Endothelial cell of umbilical vein (primary cell): ENCODE data around the gene KCNF1. TPM values are rescaled to one million over a fixed set of nuclear protein-coding genes. Genes with fewer than 3 reads are reported as not detected.

Source experiments
- BruUV-seq: library from RNA; stranded (reverse); fragments of 400-500 nt; replicated peaks from 2 replicates; lab custom pipeline; 2021; lab: Mats Ljungman, UMichigan
- CTCF ChIA-PET: fragments of 300-600, 350-600 bp; sonication (Branson Sonifier 250); formaldehyde crosslinking; loops from one replicate; lab custom pipeline; 2021; ENCODE audit warnings: antibody characterized with exemption, inconsistent platforms; lab: Charles Lee
- POLR2A ChIA-PET: fragments of 300-600, 350-600 bp; sonication (Branson Sonifier 250); formaldehyde crosslinking; loops from one replicate; lab custom pipeline; 2021; ENCODE audit warnings: antibody characterized with exemption, inconsistent platforms; lab: Charles Lee
- DNase-seq: peaks from one replicate; pipeline ENCODE4 v3.0.0-alpha.2; 2011; ENCODE audit warnings: low read depth, low spot score
- FAIRE-seq: peaks from 2 replicates; lab custom pipeline; 2011; peaks lifted over from hg19 to GRCh38; lab: Jason Lieb, UNC
- H2AFZ ChIP-seq: 2 replicates; pipeline ENCODE4 v1.6.0; 2012; ENCODE audit warnings: low read depth, low read length, control low read depth, inconsistent platforms
- H3K27ac ChIP-seq: 2 replicates; pipeline ENCODE4 v1.5.1; 2011; ENCODE audit warnings: low read depth, mild to moderate bottlenecking, control low read depth, low read length, moderate library complexity; ENCODE audit not compliant: insufficient read depth
- H3K27me3 ChIP-seq, 2 experiments: 2 replicates each; pipeline versions ENCODE4 v1.6.0 to v1.6.1; 2011; ENCODE audit warnings: low read length in 2 of 2, mixed read lengths in 1 of 2; ENCODE audit not compliant: control insufficient read depth in 2 of 2, insufficient read depth in 2 of 2
- H3K36me3 ChIP-seq, 2 experiments: 2 replicates in 1 of 2; 3 replicates in 1 of 2; pipeline ENCODE4 v1.5.1; 2011; ENCODE audit warnings: low read length in 2 of 2, mild to moderate bottlenecking in 1 of 2, moderate library complexity in 1 of 2; ENCODE audit not compliant: control insufficient read depth in 2 of 2, insufficient read depth in 2 of 2; ENCODE audit errors: extremely low read depth in 1 of 2
- H3K4me1 ChIP-seq: 3 replicates; pipeline ENCODE4 v1.5.1; 2011; ENCODE audit warnings: mild to moderate bottlenecking, low read length; ENCODE audit not compliant: control insufficient read depth, insufficient read depth; ENCODE audit errors: extremely low read depth
- H3K4me2 ChIP-seq: 2 replicates; pipeline ENCODE4 v1.6.1; 2011; ENCODE audit warnings: low read length, control low read depth, mixed read lengths; ENCODE audit not compliant: insufficient read depth
- H3K4me3 ChIP-seq, 3 experiments: fragments of 200-600 bp in 1 of 3; sonication (generic), shearing (Covaris generic) in 1 of 3; replicated peaks in 1 of 3; 2 replicates each; pipeline ENCODE4 v1.5.1; 2011 to 2016; ENCODE audit warnings: control low read depth in 3 of 3, low read length in 3 of 3, mild to moderate bottlenecking in 2 of 3, inconsistent platforms in 1 of 3, low read depth in 1 of 3, moderate library complexity in 1 of 3; ENCODE audit not compliant: insufficient read depth in 1 of 3
- H3K79me2 ChIP-seq: 2 replicates; pipeline ENCODE4 v1.6.0; 2012; ENCODE audit warnings: low read length, inconsistent platforms; ENCODE audit not compliant: control insufficient read depth, insufficient read depth
- H3K9ac ChIP-seq: replicated peaks from 2 replicates; pipeline ENCODE3; 2011; ENCODE audit warnings: low read length, control low read depth; ENCODE audit not compliant: insufficient read depth; ENCODE audit errors: extremely low read depth
- H3K9me1 ChIP-seq: replicated peaks from 3 replicates; pipeline ENCODE4 v1.6.0; 2011; ENCODE audit warnings: mild to moderate bottlenecking, low read length; ENCODE audit not compliant: control insufficient read depth, insufficient read depth; ENCODE audit errors: extremely low read depth
- H3K9me3 ChIP-seq: replicated peaks from 2 replicates; pipeline ENCODE4 v1.5.1; 2012; ENCODE audit warnings: low read length, inconsistent platforms; ENCODE audit not compliant: control insufficient read depth, insufficient read depth
- H4K20me1 ChIP-seq: replicated peaks from 2 replicates; pipeline ENCODE3; 2011; ENCODE audit warnings: mild to moderate bottlenecking, low read length; ENCODE audit not compliant: control insufficient read depth, insufficient read depth; ENCODE audit errors: extremely low read depth
- EZH2 ChIP-seq: IDR thresholded peaks from 2 replicates; pipeline ENCODE4 v1.6.1; 2012; ENCODE audit warnings: borderline replicate concordance, low read depth, mild to moderate bottlenecking, moderate library complexity, low read length, inconsistent platforms; ENCODE audit not compliant: severe bottlenecking
- FOS ChIP-seq: IDR thresholded peaks from 2 replicates; pipeline ENCODE4 v1.6.1; 2011; ENCODE audit warnings: mild to moderate bottlenecking, low read length, moderate library complexity, borderline replicate concordance; ENCODE audit not compliant: insufficient read depth
- GATA2 ChIP-seq: IDR thresholded peaks from 2 replicates; pipeline ENCODE4 v1.7.0; 2011; ENCODE audit warnings: low read depth, mild to moderate bottlenecking, moderate library complexity, mixed read lengths, low read length; ENCODE audit not compliant: insufficient read length, insufficient read depth
- JUN ChIP-seq: IDR thresholded peaks from 2 replicates; pipeline ENCODE4 v1.6.1; 2011; ENCODE audit warnings: borderline replicate concordance, low read depth; ENCODE audit not compliant: insufficient read length, insufficient read depth
- MYC ChIP-seq: IDR thresholded peaks from one replicate; pipeline ENCODE4 v1.6.1; 2011; ENCODE audit warnings: mild to moderate bottlenecking, low read depth, low read length
- POLR2A ChIP-seq: IDR thresholded peaks from 2 replicates; pipeline ENCODE4 v1.6.1; 2012; ENCODE audit warnings: low read depth, mild to moderate bottlenecking, control low read depth, low read length
- POLR2AphosphoS5 ChIP-seq: IDR thresholded peaks from 2 replicates; pipeline ENCODE4 v1.6.1; 2012; ENCODE audit warnings: low read depth, mild to moderate bottlenecking, control low read depth, low read length, moderate library complexity; ENCODE audit not compliant: insufficient read depth
- dilution Hi-C: fragments of 300-500 bp; cut with MboI; formaldehyde crosslinking; loops from one replicate; pipeline ENCODE4 v1.15.0; 2019; ENCODE audit warnings: low sequenced_read_pairs; ENCODE audit not compliant: extremely low pct_ligation_motif_present
- intact Hi-C: fragments of 100-400 bp; cut with micrococcal nuclease; formaldehyde crosslinking; loops from one replicate; pipeline ENCODE4 v1.10.0; 2022
- polyA plus RNA-seq, 4 experiments: library from polyadenylated mRNA; depleted of rRNA in 3 of 4; stranded (reverse) in 3 of 4; unstranded in 1 of 4; fragments of >200 nt; gene quantifications; 2 replicates each; pipeline versions ENCODE4 v1.2.1 to v1.2.3, GENCODE V29; 2011 to 2012; ENCODE audit warnings: missing spikeins in 1 of 4
- total RNA-seq: library from RNA; stranded (reverse); gene quantifications from 2 replicates; pipeline ENCODE4 v1.2.3, GENCODE V29; 2021
- TF ChIP-seq, protein P1 (sequence below): IDR thresholded peaks from 2 replicates; pipeline ENCODE4 v1.6.1; 2011; ENCODE audit not compliant: insufficient read depth, insufficient read length
- TF ChIP-seq, protein P2 (sequence below), 2 donors: IDR thresholded peaks; 1 replicate in 1 of 2; 2 replicates in 1 of 2; pipeline ENCODE4 v1.5.1; 2011; ENCODE audit warnings: low read length in 2 of 2, mild to moderate bottlenecking in 2 of 2, moderate library complexity in 2 of 2, control low read depth in 1 of 2, inconsistent platforms in 1 of 2, low read depth in 1 of 2; ENCODE audit not compliant: insufficient read depth in 1 of 2; ENCODE audit errors: extremely low read depth in 1 of 2

KCNF1 gene
- total and polyA plus RNA-seq, 2 donors (not counting 3 experiments of a cell fraction or from before 2014, with no cell fraction given), result 0.23 to 0.42 TPM

- Histone ChIP-seq H3K4me2 (no peak overlapping the region), H2AFZ (no peak overlapping the region), H3K4me3 (no peak overlapping the region), H4K20me1 (no peaks in the 10 kb centered on the region), H3K27ac (no peak overlapping the region), H3K79me2 (no peaks in the 10 kb centered on the region), H3K27me3 (peaks cover 2 to 3% of the 10 kb centered on the region in 2 experiments), H3K9me3 (no peaks in the 10 kb centered on the region), H3K36me3 (no peaks in the 10 kb centered on the region), H3K9ac (no peak overlapping the region), H3K9me1 (no peaks in the 10 kb centered on the region), H3K4me1 (no peaks in the 10 kb centered on the region)
- DNase-seq, result no peak
- ChIA-PET POLR2A (no interaction called here), CTCF (no interaction called here)
- no TSS peak for BruUV-seq
- intact Hi-C loops (no loop called here), dilution Hi-C loops (no loop called here)
- FAIRE-seq, result no peak
- no peak for TF ChIP-seq POLR2A
- TF ChIP-seq MYC, result no peak
- TF ChIP-seq JUN, result no peak
- TF ChIP-seq FOS, result no peak
- no peak for TF ChIP-seq GATA2
- TF ChIP-seq, protein P1, sequence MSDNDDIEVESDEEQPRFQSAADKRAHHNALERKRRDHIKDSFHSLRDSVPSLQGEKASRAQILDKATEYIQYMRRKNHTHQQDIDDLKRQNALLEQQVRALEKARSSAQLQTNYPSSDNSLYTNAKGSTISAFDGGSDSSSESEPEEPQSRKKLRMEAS, result no peak
- TF ChIP-seq POLR2AphosphoS5, result no peak
- TF ChIP-seq, protein P2, sequence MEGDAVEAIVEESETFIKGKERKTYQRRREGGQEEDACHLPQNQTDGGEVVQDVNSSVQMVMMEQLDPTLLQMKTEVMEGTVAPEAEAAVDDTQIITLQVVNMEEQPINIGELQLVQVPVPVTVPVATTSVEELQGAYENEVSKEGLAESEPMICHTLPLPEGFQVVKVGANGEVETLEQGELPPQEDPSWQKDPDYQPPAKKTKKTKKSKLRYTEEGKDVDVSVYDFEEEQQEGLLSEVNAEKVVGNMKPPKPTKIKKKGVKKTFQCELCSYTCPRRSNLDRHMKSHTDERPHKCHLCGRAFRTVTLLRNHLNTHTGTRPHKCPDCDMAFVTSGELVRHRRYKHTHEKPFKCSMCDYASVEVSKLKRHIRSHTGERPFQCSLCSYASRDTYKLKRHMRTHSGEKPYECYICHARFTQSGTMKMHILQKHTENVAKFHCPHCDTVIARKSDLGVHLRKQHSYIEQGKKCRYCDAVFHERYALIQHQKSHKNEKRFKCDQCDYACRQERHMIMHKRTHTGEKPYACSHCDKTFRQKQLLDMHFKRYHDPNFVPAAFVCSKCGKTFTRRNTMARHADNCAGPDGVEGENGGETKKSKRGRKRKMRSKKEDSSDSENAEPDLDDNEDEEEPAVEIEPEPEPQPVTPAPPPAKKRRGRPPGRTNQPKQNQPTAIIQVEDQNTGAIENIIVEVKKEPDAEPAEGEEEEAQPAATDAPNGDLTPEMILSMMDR (IDR thresholded peaks at IDR 0.05; ENCODE audit: extremely low read depth in 1 of 2, insufficient read depth in 1 of 2, low read depth in 1 of 2, low read length in 2 of 2), result no peak
- no peak for TF ChIP-seq EZH2
Measured at GRCh38 chr2:10876963-10877362, 34.8 kb upstream of the KCNF1 start.
